Measurements from ENCODE around the gene IMPDH1.

- TF ChIP-seq CTCF (IDR thresholded peaks at IDR 0.05) = no peak
- TF ChIP-seq EZH2 (IDR thresholded peaks at IDR 0.05; ENCODE audit: borderline replicate concordance, insufficient read depth, low read depth, low read length, poor library complexity, severe bottlenecking) = no peak
These were observed 25.1 kb downstream of the IMPDH1 start for GRCh38 chr7:128384726-128385125.

Measured in B cell (primary cell).